KBM-7 (cell line): ENCODE measurements around the gene ZNF426.
A peak's percentile ranks its signal among the peaks of the same experiment; 100 is the strongest.
"Not testable (repeated sequence)": the region's sequence is repeated elsewhere in the genome, so short reads cannot be mapped to it uniquely, and the experiment has no call there.

Experiments
- DNase-seq: peaks from one replicate; pipeline ENCODE4 v3.0.0-alpha.2; 2015
- in situ Hi-C: fragments of 300-500 bp; cut with MboI; formaldehyde crosslinking; loops from 2 replicates; pipeline ENCODE4 v1.14.3; 2020; ENCODE audit warnings: low sequenced_read_pairs, low pct_unique_long_range_greater_than_20kb, mixed read lengths

ZNF426 gene

GRCh38 chr19:9538183-9539058, at the start of gene ZNF426:
ZNF426 (minus strand) TSS chr19:9538645; CDS start chr19:9536232, 2,413 bp downstream.
- peak; percentile 90 for DNase-seq
- in situ Hi-C loops = no loop called here

- DNase-seq = peak; percentile 83
- in situ Hi-C loops = no loop called here
These were observed 48.3 kb upstream of the ZNF426 start for GRCh38 chr19:9586764-9587163.

GRCh38 chr19:9584073-9584833, 45.8 kb upstream of the ZNF426 start, which contains the start of gene ZNF121:
ZNF121 (minus strand) TSS chr19:9584504; CDS start chr19:9568097, 16,407 bp downstream.
- peak; percentile 92 for DNase-seq
- in situ Hi-C loops = no loop called here

- in situ Hi-C loops, DNase-seq: not testable (repeated sequence)
These were observed 43.8 kb upstream of the ZNF426 start for GRCh38 chr19:9582081-9582725.

GRCh38 chr19:9580728-9581127, 42.3 kb upstream of the ZNF426 start:
- in situ Hi-C loops = no loop called here
- no peak for DNase-seq

GRCh38 chr19:9570255-9570654, 31.8 kb upstream of the ZNF426 start:
- DNase-seq = no peak

GRCh38 chr19:9566729-9567128, 28.3 kb upstream of the ZNF426 start:
- in situ Hi-C loops = no loop called here
- DNase-seq = no peak

More at GRCh38 chr19:9570255-9570654, 31.8 kb upstream of the ZNF426 start:
- in situ Hi-C loops = no loop called here

GRCh38 chr19:9565900-9566705, 27.7 kb upstream of the ZNF426 start:
- in situ Hi-C loops = no loop called here
- DNase-seq = peak; percentile 54

GRCh38 chr19:9552536-9553274, 14.3 kb upstream of the ZNF426 start:
- no peak for DNase-seq
- in situ Hi-C loops = no loop called here

GRCh38 chr19:9547870-9548269, 9.4 kb upstream of the ZNF426 start:
- in situ Hi-C loops = no loop called here
- no peak for DNase-seq

- DNase-seq, in situ Hi-C loops: not testable (repeated sequence)
These were observed 2.8 kb upstream of the ZNF426 start for GRCh38 chr19:9541281-9541680.

- DNase-seq, in situ Hi-C loops: not testable (repeated sequence)
These were observed 1.5 kb upstream of the ZNF426 start for GRCh38 chr19:9539921-9540320.

- DNase-seq, in situ Hi-C loops: not testable (repeated sequence)
These were observed 756 bp upstream of the ZNF426 start for GRCh38 chr19:9539201-9539600.

GRCh38 chr19:9535934-9536333, 2.5 kb downstream of the ZNF426 start:
- no peak for DNase-seq
- in situ Hi-C loops = no loop called here

GRCh38 chr19:9531933-9532332, 6.5 kb downstream of the ZNF426 start:
- in situ Hi-C loops = no loop called here
- DNase-seq = no peak

GRCh38 chr19:9528757-9529336, 9.6 kb downstream of the ZNF426 start:
- peak; percentile 33 for DNase-seq
- in situ Hi-C loops = no loop called here

- DNase-seq = no peak
- in situ Hi-C loops = no loop called here
These were observed 14.5 kb downstream of the ZNF426 start for GRCh38 chr19:9523885-9524474.
